COLO829 (cell line): ENCODE data around the gene TMEM131L.
A peak's percentile ranks its signal among the peaks of the same experiment; 100 is the strongest.

Experiments
- DNase-seq: peaks from one replicate; pipeline ENCODE4 v3.0.0; 2012; ENCODE audit warnings: low spot score

Gene TMEM131L

DNA sequence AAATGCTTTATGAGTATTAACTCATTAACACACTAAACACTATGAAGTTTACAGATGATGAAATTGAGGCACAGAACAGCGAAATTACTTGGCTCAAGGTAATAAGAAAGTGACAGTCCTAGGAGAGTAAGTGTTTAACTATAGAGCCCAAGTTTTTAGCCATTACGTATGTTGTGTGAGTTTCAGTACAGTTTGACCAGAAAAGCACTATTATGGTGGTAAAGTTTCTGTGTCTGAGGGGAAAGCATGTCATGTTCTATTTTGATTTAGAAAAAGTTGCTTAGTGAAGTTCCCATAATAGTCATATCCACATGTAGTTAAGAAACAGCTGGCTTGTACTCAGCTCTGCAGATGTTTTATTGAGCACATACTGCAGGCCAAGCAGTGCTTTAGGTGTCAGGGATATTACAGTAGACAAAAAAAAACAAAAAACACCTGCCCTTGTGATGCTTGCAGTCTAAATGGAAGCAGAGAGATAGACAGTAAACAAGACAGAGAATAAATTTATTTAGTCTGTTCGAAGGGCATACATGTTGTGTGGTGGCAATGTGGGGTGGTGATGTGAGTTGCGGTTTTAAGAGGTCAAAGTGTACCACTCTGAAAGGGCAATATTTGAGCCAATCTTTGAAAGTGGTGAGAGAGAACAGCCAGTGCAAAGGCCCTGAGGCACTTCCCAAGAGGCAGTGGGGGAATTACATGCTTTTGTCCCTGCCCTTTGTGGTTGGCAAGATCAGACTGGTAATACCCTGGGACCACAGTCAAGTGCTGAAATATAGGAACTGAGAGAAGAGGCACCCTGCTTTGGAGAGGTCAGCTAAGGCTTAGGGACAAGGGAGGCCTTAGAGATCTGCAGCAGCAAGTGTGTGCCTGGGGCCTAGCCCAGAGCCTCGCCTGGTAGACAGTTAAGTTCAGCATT lies 6.2 kb downstream of the TMEM131L start:
- no peak for DNase-seq

DNA sequence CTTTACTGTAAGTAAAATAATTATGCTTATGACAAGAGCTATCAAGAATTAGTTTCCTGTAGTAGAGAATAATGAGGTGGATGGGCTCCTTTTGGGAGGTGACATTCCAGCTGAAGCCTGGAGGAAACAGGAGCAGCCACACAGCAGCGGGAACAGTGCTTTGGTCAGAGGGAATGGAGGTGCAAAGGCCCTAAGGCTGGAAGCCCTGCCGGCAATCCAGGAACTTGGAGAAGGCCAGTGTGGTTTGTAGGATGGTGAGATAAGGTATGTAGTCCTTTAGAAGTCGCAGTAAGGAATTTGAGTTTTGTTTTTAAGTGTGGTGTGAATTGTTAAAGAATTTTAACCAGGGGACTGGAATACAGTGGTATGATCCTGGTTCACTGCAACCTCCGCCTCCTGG lies 8.1 kb downstream of the TMEM131L start:
- no peak for DNase-seq

DNA sequence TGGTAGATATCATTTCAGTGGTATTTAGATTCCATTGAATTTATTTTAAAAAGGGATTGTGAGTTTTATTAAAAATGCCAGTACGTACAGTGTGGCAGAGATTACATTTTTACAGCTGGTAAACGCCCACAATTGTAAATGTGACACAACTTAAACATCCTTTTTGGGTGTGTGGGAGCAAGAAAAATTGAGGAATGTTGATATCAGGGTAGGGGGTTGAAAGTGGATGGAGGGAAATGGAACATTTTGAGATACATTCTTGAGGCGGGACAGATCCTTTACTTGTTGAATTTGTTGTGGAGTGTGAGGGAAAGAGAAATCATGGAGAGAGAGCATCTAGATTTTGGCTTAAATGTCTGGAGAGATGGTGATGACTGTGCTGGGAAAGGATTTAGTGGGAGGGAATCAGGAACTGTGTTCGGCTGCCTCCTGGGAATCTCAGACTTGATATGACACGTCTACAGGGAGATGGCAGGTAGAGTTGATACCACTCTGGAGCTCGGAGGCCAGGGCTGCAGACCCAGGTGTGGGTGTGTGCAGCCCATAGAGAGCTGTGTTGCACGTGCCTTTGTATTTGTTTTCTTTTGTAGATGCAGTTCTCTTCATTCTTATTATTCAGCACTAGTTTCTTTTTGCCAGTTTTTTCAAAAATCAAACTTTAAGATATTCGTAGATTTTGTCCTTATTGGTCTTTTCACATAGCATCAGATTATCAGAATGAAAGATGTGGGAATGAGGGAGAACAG lies 10.8 kb downstream of the TMEM131L start:
- DNase-seq: no peak

DNA sequence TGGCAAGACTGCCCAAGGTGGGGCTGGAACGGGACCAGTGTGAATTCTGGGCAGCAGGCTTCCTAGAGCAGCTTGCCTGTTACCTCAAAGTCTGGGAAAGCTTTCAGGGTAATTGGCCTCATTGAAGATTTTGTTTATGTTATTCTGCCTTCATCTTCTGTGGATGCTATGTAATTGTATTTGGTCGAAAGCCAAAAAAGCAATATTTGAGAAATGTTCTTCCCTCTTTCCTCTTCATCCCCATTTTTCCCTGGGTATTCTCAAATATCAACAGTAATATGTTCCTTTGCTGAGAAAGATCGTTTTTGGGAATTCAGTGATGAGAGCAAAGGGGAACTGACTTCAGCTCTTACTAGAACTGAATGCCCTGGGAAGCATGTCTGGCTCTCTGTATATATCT lies 12.9 kb downstream of the TMEM131L start:
- no peak for DNase-seq

DNA sequence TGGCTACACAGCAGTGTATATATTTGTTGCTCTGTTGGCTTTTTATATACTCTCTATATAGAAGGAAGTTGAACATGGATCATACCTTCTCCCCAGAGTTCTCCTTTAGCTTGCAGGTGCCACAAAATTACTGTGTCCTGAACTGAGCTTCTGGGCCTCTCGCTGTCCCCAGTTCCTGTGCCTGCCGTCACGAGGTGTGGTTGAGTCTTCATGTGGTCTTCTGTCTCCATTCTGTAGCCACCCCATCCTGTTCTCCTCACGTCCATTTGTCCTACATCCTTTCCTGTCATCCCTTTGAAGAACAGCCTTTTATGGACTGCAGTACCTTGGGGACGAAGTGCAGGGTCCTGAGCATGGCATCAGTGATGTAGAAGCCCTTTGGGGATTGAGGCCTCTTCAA lies 14.5 kb downstream of the TMEM131L start:
- DNase-seq: no peak

DNA sequence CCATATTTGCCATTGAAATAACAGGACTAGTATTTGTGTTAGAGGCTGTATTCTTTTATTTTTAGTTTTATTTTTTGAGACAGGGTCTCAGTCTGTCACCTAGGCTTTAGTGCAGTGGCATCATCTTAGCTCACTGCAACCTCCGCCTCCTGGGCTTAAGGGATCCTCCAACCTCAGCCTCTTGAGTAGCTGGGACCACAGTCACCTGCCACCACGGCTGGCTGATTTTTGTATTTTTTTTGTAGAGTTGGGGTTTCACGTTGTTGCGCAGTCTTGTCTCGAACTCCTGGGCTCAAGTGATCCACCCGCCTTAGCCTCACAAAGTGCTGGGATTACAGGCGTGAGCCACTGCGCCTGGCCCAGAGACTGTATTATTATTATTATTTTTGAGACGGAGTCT lies 15.3 kb downstream of the TMEM131L start:
- no peak for DNase-seq

DNA sequence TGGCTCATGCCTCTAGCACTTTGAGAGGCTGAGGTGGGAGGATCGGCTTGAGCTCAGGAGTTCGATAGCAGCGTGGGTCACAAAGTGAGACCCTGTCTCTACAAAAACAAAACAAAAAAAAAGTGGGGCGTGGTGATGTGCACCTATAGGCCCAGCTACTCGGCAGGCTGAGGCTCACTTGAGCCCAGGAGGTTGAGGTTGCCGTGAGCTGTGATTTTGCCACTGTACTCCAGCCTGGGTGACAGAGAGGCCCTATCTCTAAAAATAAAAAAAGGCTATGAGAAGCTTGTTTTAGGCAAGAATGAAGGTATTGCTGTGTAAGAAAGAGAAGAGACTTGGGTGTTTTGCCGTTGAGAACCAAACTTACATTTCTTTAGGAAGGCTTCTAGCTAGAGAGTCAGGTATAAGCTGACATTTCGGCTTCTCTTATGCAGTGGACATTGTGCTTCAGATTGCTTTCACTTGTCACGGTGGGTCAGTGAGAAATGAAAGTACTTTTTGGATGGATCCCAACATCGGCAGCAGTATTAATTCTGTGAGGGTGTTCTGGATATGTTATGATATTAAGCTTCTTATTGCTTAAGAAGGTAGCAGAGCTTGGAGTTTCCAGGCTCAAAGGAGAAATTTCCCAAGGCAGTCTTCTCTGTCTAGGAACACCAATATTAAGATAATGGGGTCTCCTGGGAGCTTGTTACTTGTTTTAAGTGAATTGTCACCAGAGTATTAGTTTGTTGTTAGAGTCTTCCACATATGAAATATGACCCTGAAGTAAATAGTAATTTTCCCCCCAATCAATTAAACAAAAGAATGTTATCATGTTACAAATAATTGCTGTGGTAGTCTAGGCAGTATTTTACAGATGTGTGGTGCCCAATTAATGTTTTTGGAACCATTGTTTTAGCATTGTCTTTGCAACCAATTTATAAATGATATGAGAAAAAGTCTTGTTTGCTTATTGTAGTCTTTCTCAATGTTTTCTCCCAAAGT lies 17.6 kb downstream of the TMEM131L start:
- DNase-seq: no peak

DNA sequence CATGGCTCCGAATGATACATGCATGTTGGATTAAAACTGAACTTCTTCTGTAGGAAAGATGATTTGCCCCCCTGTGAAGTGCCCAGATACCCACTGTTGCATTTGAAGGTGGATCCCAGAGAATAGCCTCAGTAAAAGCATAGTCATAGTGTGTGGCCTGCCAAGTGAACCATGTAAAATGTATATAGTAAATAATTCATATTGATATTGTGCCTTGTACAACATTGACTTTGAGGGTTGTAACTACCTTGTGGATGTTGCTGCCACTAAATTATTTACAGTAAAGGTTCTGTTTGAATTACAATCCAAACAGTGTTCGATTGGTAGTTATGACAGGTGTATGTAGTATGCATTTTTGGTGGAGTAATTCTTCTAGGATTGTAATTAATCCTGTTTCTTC lies 19.2 kb downstream of the TMEM131L start:
- no peak for DNase-seq

DNA sequence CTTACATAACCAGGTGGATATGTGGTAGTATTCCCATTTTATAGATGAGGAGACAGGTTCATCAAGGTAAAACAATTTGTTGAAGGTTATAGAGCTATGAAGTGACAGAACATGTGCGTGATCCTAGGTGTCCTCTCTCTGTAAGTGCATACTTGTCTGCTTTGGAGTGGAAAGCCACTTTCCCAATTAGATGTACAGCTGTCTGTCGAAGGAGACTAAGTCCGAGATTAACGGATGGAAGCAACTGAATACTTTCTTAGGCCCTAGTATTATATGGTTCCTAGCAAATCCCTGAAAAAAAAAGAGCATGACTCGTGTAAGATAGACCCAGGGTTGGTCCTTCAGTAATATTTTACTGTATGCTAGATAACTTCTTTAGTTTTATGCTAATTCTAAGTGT lies 19.7 kb downstream of the TMEM131L start:
- no peak for DNase-seq

DNA sequence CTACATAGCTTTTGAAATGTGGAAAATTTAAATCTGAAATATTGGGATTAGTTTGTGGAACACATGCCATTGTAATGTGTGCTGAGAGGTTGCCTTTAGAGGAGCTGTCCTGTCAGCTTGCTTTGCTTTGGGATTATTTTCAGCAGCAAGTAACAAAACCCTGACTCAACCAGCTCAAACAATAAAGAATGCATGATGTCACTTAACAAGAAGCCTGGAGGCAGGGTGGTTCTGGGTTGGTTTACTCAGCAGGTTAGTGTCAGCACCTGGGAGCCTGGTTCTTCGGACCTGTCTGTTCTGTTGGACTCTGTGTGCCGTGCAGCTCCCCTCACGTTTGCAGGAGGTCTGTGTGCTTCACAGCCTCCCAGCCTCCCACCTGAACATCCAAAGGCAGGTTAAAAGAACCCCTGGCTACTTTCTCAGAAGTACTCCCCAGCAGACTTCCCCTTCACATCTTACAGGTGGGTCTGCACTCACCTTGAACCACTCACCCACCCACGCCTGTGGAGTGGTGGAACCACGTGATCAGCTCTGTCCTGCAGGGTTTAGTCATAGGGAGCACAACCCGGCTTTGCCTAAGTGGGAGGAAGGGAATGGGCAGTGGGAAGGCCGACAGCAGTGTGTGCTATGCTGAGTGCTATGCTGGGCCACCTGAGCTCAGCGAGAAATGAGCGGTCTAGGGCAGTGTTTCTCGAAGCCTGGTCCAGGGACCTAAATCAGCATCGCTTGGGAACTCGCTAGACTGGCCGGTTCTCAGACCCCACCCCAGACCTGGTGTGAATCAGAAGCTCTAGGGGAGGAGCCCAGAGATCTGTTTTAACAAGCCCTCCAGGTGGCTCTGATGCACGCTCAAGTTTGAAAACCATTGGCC lies 20.4 kb downstream of the TMEM131L start:
- no peak for DNase-seq

DNA sequence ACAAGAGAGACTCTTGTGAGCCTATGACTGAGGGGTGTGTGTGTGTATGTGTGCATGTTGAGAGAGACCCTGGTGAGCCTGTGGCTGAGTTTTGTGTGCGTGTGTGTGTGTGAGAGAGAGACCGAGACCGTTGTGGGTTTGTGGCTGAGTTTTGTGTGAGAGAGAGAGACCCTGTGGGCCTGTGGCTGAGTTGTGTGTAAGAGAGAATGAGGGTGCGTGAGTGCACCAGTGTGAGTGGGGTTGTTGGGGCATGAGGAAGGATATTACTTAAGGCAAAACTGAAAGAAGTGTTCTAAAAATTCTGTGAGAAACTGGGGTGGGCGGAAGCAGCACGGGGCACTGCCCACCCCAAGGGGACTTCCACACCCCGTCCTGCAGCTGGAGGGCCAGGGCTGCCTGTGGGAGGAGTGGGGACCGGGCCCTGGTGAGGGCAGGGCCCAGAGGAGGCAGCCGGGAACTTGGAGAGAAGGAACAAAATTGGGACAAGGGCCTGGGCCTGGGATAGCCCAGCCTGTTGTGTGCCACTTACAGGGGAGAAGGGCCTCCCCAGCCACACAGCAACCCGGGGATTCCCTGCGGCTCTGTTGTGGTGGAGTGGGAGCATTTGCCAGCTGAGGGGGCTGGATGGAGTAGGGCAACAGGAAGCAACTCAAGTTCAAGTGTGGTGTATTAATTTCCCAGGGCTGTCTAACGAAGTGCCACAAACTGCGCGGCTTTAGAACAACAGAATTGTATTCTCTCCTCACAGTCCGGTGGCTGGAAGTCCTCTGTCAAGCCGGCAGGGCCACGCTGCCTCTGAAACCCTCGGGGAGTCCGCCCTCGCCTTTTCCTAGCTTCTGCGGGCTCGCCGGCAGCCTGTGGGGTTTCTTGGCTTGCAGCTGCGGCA lies 22.1 kb downstream of the TMEM131L start:
- no peak for DNase-seq

DNA sequence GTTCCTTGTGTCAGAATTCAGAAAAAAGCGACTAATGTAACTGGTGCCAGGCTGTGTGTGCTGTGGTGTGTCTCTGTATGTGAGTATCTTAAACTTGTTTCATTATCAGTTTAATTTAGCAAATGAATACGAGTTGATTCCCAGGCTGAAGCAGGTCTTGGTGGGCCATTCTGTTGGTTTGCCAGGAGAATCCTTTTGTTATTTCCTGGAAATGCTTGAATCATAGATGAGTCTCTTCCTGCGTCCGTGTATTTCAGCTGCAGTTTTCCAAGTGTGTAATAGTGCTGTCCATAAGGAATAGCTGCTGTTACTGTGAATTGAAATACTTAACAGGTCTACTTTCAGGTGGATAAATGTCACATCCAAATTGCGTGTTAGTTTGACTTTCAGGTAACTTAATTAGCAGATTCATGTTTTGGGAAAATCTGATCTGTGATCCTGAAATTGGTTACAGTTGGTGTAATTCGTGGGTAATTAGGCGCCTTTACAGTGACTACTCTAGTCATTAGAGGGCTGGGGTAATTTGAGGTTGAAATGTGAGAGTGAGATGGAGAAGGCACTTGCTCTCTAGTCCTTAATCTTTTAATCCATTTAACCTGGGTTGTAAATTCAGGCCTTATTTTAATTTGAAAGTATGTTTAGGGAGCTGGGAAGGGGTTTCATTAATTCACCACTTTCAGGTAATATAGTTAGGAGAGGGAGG lies 23.8 kb downstream of the TMEM131L start:
- DNase-seq: no peak

DNA sequence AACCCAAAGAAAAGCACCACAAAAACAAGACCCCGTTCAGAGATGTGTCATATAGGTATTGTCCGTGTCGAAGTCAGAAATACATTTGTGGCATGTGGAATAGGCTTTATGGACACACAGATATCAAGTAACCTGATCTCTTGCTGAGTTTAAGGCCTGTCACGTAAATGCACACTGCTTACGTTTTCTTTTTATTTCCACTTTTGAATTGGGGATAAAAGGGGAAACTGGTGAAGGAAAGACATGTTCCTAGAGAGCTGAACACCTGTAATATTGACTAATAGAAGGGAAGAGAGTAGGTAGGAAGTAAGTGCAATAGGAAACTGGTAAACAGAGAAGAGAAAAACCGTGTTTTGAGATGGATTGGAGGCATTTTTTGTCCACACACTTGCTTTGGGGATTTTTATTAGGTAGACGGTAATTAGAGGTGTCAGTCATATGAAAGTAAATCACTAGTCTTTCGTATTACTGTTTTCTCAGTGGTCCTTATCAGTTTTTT lies 24.9 kb downstream of the TMEM131L start:
- no peak for DNase-seq

DNA sequence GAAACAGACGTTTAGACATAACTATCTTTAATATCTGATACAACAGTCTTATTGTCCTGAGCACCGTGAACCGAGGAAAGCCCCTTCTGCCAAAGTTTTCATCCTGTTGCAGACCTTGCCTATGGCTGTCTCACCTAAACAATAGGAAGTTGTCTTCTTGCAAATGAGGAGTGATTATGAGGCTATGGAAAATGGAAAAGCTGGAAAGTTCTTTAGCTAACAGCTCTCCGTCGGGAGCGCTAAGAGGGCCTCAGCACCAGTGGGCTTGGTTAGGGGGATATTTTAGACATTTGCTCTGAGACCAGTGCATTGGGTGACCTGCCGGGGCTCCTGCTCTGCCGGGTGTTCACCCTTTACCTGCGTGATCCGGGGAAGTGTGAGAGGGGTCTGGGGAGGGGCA lies 28.4 kb downstream of the TMEM131L start:
- DNase-seq: peak; percentile 51

DNA sequence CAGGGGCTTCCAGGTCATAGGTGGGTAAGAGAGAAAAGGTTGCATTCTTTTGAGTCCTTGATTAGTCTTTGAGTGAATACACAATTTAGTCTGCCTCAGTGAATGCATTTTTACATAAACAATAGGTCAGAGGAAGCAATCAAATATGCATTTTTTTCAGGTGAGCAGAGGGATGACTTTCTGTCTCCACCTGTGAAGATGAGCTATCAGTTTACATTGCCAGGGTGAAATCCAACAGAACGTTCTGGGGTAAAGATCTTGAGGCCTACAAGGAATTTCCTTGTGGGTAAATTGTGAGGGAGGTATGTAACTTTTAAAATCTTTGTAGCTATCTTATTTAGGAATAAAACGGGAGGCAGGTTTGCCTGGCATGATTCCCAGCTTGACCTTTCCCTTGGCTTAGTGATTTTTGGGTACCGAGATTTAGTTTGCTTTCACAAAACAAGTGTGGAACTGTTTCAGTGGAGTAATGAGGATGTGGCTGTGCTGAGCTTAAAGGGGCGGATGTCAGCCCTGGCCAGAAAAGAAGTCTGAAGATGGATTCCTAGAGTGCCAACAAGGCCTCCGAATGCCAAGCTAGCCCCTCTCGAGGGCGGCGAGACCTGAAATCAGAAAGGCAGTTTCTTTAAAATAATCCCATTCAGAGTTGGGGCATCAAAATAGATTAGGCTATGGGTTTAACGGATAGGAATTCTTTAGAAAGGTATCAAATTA lies 29.5 kb downstream of the TMEM131L start:
- DNase-seq: no peak

DNA sequence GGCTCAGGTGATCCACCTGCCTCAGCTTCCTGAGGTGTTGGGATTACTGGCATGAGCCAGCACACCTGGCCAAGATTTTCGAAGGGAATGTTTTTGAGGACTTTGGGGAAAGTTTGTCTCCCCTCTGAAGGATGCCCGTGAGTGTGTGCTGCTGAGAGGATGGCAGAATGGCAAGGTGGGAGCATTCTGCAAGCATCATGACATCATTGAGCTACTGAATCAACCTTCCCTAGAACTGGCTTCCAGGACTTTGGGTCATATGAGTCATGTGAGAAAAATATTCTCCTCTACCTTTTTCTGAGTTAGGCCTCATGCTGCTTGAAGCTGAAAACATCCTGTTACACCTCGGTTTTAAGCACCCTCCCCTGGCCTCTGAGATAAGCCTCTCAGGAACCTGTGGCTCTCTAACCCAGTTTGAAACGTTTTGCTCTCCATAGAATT lies 31.0 kb downstream of the TMEM131L start:
- no peak for DNase-seq

DNA sequence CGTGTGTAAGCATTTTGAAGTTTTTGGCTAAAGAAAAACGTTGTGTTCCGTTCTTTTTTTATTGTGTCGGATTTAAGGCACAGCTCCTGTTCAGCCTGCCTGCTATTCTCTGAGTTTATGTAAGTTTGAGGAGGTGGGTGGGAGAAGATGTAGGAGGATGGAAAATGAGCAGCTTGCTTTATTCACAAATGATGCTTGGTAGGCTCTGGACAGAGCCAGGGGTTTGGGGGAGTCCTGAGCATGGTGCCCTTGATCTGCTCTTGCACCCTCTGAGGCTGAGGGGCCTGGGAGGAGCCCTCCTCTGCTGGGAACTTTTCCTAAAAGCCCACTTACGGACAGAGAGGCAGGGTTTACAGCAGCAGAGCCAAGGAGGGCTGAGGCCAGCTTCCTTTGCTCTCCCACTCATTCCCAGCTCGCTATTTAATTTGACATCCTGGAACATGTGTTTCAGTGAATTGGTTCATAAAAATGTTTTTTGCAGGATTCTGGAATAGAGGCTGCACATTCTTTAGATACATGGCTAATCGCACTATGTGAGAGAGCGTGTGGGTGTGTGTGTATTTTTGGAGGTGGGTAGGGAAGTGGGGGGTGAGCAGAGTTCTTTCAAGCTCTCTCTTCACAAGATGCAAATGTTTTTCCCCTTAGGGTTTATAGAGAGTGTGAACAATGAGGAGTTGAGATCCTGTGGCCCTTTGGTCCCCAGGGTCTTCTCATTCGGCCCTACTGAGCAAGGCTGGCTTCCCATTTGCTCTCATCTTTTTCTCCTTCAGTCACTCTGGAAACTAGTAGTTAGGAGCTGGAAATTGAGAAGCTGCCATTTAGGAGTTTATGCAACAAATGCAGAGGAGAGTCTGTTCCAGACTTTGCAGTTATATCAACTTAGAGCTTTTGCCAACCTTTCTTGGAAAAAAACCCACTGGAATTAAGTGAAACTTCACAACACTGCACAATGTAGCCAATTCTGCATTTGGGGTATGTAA lies 32.1 kb downstream of the TMEM131L start:
- DNase-seq: peak; percentile 75
